Epithelial cell of prostate (primary cell): Measurements from ENCODE around the gene SLC47A2.
"Not testable (repeated sequence)": the region's sequence is repeated elsewhere in the genome, so short reads cannot be mapped to it uniquely, and the experiment has no call there.

Experiments used
- DNase-seq: peaks from one replicate; pipeline ENCODE4 v3.0.0-alpha.2; 2011; ENCODE audit warnings: low read depth, low spot score
- H3K27ac ChIP-seq: fragments of 450-650 bp; 2 replicates; pipeline ENCODE4 v1.5.1; 2017; ENCODE audit warnings: mild to moderate bottlenecking

Gene SLC47A2

DNA sequence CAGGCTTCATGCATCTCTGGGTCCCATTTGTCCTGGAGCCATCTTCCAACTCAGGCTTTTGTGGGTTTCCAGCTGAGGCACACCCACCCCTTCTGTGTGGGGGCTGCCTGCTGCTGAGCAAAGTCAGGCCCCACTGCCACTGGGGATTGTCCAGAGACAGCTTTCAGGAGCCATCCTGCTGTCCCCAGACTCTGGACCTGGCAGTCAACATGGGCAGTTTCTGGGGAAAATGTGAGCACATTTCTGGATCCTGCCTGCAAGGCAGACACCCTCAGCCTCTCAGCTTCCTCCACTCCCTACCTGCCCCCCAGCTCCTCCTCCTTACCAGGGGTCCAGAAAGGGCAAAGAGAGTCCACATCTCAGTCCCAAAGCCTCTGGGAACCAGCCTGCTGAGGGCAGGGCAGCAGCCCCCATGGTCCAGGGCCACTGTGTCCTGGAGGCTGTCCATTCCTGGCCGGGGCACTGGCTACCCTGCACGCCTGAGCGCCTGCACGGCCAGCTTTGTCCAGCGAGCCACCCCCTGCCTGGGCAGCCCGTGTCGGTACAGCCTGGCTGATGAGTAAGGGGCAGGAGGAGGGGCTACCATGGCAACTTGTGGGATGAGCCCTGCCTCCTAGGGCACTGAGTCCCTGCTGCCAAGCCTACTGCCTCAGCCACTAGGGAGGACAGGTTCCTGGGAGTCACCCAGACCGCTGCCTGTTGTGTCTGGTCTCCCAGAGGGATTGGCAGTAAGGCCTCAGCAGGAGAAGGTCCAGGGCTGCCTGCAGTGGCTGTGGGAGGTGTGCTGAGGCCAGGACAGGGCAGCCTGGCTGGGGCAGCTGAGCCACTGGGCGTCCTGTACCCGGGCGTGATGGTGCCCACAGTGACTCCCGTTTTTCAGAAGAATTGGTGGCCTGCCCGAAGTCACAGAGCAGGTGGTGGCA lies at the start of gene SLC47A2:
Gene SLC47A2 (minus strand): TSS at position 477 of the 923 bp plus-strand sequence. CDS start 29 bp downstream, at position 448.
- no peak for DNase-seq
- H3K27ac ChIP-seq, result no peak within 1 kb of the TSS

GRCh38 chr17:19766016-19766415 lies 49.6 kb upstream of the SLC47A2 start:
- DNase-seq, result no peak
- no peak overlapping the region for H3K27ac ChIP-seq

GRCh38 chr17:19763991-19764390 lies 47.6 kb upstream of the SLC47A2 start:
- not testable (repeated sequence) for H3K27ac ChIP-seq, DNase-seq

- H3K27ac ChIP-seq, result no peak overlapping the region
Measured at GRCh38 chr17:19763416-19763815, 47.0 kb upstream of the SLC47A2 start.

DNA sequence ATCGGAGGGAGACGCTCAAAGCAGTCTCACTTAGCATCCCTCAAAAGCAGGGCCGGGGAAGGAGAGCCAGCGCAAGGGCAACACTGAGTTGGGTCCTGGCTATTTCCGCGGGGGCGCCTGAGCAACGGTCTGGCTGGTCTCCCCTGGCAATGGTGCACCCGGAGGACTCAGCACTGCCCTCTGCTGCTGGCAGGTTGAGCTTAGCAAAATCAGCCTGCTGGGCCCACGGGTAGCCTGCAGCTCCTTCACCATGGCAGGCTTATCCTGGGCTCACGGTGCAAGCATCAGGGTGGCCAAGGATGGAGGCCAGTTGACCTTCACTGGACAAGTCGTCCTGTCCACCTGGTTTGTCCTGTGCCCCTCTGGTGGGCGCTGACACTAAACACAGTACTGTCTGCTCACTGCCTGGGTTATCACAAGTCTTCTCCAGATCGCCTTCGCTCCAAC lies 46.2 kb upstream of the SLC47A2 start:
- DNase-seq, result no peak
- H3K27ac ChIP-seq, result no peak overlapping the region

More at GRCh38 chr17:19763416-19763815, 47.0 kb upstream of the SLC47A2 start:
- DNase-seq, result no peak

DNA sequence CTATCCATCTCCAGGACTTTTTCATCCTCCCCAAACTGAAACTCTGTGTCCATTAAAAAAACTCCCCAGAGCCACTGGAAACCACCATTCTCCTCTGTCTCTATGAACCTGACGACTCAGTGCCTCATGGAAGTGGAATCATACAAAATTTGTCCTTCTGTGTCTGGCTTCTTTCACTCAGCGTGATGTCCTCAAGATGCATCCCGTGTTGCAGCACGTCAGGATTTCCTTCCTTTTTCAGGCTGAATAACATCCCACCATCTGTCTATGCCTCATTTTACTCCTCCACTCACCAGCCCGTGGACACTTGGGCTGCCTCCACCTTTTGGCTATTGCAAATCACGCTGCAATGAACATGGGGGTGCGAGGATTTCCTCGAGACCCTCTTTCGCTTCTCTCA lies 44.4 kb upstream of the SLC47A2 start:
- no peak overlapping the region for H3K27ac ChIP-seq
- DNase-seq, result no peak

DNA sequence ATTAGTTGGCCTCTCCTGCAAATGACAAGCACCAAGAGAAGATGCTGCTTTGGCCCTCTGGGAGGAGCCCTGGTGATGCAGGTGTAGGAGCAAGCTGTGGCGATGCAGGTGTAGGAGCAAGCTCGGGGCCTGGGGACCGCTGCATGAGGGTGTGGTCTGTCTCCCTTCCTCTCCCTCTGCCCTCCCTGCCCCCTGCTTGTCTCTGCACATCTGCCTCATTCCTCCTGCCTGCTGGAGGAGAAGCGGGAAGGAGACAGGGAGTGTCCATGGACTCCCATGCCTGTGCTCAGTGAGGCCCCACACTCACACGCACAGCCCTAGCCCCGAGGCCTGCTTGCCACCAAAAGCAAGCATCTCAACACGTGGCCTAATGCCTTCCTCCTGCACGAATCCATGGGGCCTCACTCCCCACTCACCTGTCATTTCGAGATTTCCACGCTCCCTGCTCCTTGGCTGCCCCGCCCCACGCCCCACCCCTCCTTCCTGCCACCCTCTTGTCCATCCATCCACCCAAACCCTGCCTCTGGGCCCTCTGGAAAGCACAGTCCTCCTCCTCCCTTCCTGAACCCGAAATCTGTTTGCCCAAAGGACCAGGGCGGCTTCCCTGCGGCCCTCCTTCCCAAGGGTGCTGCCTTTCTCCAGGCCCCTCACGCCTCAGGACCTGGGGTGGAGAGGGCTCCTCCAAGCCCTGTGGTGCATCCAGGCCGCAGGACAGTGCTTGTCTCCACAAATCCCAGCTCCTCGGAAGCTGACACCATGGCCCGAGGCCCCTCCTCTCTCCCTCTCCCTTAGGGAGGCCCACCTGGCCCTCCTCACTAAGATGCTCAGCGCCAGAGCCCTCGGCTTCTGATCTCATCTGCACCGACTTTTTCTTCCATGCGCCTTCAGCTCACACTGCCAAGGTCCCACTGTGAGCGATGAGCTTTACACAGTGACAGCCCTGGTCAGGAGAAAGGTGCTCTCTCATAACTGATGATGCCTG lies 43.5 kb upstream of the SLC47A2 start:
- H3K27ac ChIP-seq, result no peak overlapping the region

DNA sequence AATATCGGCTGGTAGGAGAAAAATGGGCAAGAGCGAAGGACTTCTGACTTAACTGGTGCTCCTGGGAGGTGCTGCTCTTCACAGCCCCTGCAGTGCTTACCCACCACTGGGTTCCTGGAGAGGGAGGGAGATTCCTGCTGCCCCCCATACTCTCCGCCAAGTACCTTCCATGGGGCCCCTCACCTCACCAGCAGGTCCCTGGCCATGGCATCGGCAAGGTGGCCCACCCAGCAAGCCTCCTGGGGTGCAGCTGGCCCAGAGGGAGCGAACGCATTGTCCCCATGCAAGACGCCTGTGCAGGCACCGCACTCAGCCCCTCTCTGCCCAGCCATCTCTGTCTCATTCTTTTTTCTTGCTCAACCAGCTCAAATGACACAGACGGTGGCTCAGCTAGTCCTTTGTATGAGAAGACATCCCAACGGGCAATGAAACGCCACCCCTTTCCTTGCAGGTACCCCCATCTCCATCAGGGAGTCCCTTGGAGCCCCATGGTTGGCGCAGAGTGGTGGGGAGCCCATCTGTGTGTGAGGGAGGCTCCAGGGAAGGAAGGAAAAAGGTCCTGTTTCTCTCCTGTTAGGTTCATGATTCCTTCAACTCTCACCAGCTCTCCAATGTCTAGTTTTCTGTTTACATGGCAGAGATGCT lies 41.3 kb upstream of the SLC47A2 start:
- no peak for DNase-seq
- no peak overlapping the region for H3K27ac ChIP-seq

More for the DNA sequence above, 43.5 kb upstream of the SLC47A2 start:
- no peak for DNase-seq

- no peak overlapping the region for H3K27ac ChIP-seq
- no peak for DNase-seq
Measured at GRCh38 chr17:19756546-19756945, 40.2 kb upstream of the SLC47A2 start.

- no peak overlapping the region for H3K27ac ChIP-seq
- no peak for DNase-seq
Measured at GRCh38 chr17:19755821-19756510, 39.6 kb upstream of the SLC47A2 start.

- no peak for DNase-seq
- no peak overlapping the region for H3K27ac ChIP-seq
Measured at GRCh38 chr17:19755392-19755791, 39.0 kb upstream of the SLC47A2 start.

DNA sequence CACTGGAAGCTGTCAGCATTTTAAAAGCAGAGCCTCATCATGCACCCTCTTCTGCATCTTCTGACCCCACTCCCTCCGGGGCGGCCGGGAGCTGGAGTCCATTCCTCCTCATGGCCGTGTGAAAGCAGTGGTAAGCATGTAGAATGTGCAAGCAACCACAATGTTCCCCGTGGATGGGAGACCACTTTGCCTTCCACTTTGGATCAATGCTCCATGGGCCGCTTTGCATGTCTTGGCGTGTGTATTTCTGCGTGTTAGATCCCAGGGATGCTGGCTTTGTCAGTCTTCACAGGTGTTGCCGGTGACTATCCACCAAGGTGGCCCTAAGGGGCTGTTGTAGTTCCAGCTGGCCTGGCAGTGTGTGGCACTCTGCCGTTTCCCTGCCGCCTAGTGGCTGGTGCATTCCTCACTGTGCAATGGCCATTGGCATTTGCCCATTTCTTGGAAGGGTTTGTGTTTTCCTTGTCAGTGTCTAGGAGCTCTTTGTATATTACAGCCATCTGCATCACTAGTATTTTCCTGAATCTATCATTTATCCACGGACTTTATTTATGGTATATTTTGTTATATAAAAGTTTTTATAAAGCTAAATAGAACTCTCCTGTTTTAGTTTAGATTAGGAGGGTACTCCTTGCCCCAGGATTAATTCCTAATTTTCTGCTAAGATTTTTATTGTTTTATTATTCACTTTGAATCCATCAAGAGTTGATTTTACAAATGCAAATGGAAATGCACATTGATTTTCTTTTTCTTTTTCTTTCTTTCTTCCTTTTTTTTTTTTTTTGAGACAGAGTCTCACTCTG lies 37.5 kb upstream of the SLC47A2 start:
- no peak for DNase-seq
- H3K27ac ChIP-seq, result peak overlapping the region; percentile 99

- peak; percentile 81 for DNase-seq
- peak overlapping the region; percentile 99 for H3K27ac ChIP-seq
Measured at GRCh38 chr17:19753051-19753509, 36.7 kb upstream of the SLC47A2 start.

DNA sequence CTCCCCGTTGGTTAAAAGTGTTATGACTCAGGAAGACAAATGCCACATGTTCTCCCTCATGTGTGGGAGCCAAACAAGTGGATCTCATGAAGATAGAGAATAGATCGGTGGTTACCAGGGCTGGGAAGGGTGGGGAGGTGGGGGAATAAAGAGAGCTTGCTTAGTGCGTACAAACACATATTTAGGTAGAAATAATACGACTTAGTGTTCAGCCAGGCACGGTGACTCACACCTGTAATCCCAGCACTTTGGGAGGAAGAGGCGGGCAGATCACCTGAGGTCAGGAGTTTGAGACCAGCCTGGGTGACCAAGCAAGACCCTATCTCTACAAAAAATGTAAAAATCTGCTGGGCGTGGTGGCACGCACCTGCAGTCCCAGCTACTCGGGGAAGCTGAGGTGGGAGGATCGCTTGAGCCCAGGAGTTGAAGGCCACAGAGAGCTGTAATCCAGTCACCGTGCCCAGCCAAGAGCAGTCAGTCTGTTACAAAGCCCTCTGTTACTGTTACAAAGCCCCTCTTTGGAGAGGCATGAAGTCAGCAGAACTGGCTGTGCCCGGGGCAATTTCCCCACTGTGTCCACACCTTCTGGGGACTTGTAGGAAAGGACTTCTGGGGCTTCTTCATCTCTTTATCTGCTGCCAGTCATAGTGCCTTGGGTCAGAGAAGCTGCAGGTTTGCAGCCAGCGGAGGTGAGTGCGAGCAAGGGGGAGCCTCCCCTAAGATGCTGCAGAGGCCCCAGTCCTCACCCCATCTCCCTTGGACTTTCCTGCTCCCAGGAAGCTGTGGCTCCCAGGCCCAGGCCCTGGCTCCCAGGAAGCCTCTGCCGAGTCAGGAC lies 36.0 kb upstream of the SLC47A2 start:
- DNase-seq, result no peak
- H3K27ac ChIP-seq, result peak overlapping the region; percentile 99

- peak; percentile 66 for DNase-seq
- peak overlapping the region; percentile 99 for H3K27ac ChIP-seq
Measured at GRCh38 chr17:19750835-19751234, 34.5 kb upstream of the SLC47A2 start.

DNA sequence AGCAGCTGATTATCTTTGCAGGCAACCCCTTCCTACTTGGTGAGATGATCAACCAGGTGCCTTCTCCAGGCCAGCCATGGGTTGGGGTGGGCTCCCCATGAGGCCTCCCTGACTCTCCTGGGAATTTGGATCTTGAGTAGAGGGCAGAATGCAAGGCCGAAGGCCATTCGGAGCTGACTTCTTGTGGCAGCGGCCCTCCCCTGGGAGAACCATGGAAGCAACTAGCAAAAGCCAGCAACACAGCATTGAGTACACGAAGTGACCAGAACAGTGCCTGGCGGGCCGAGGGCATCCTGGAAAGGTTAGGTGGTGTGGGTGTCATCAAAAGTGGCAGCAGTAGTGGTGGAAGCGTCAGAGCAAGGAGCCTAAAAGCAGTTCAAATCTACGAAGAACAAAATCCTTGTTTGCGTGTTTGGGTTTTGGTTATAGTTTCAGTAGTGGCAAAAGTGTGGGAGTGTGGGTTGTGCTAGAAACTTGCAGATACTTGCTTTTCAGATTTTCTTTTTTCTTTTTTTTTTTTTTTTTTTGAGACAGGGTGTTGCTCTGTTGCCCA lies 33.7 kb upstream of the SLC47A2 start:
- peak overlapping the region; percentile 99 for H3K27ac ChIP-seq
- no peak for DNase-seq

- DNase-seq, result no peak
- H3K27ac ChIP-seq, result peak overlapping the region; percentile 58
Measured at GRCh38 chr17:19748807-19749193, 32.4 kb upstream of the SLC47A2 start.
